Measurements from ENCODE around the gene CREB3L4. TPM values are rescaled to one million over a fixed set of nuclear protein-coding genes. Genes with fewer than 3 reads are reported as not detected.

Gene CREB3L4
- total and polyA plus RNA-seq, 2 of the 13 experiments (the other 11 are each of a cell fraction or from before 2014, with no cell fraction given), result 9.9 to 18.7 TPM

- peak; percentile 67 for TF ChIP-seq ARID5B (CRISPR knock-in tag; IDR thresholded peaks at IDR 0.05)
- no peak for TF ChIP-seq RARG (CRISPR knock-in tag; IDR thresholded peaks at IDR 0.05; ENCODE audit: low read depth)
- peak; percentile 89 for TF ChIP-seq ZBTB21 (CRISPR knock-in tag; IDR thresholded peaks at IDR 0.05)
- peak; percentile 61; the same call in 1 of the 2 replicates for TF ChIP-seq EED (CRISPR knock-in tag; IDR thresholded peaks at IDR 0.05)
- 0 out of 2 replicates have a peak, but pooled peaks have one; percentile 43 for TF ChIP-seq ZNF362 (CRISPR knock-in tag; IDR thresholded peaks at IDR 0.05; ENCODE audit: borderline replicate concordance)
- TF ChIP-seq HNRNPK (IDR thresholded peaks at IDR 0.05; ENCODE audit: low read depth, low read length, poor library complexity, severe bottlenecking), result no peak
- no peak for TF ChIP-seq ZNF780A (CRISPR knock-in tag; IDR thresholded peaks at IDR 0.05)
- TF ChIP-seq KDM2A (CRISPR knock-in tag; IDR thresholded peaks at IDR 0.05; ENCODE audit: borderline replicate concordance, low read depth), result peak; percentile 88
- TF ChIP-seq ETS1 (CRISPR knock-in tag; IDR thresholded peaks at IDR 0.05), result no peak
- no peak for TF ChIP-seq TOPORS (CRISPR knock-in tag; IDR thresholded peaks at IDR 0.05)
- TF ChIP-seq TSC22D2 (CRISPR knock-in tag; IDR thresholded peaks at IDR 0.05; ENCODE audit: borderline replicate concordance), result peak; percentile 98
- TF ChIP-seq SATB2 (CRISPR knock-in tag; IDR thresholded peaks at IDR 0.05), result peak; percentile 79; the same call in 1 of the 2 replicates
- no peak for TF ChIP-seq JDP2 (CRISPR knock-in tag; IDR thresholded peaks at IDR 0.05; ENCODE audit: borderline replicate concordance)
- TF ChIP-seq ZNF598 (CRISPR knock-in tag; IDR thresholded peaks at IDR 0.05; ENCODE audit: borderline replicate concordance), result no peak
- TF ChIP-seq RFX1 (IDR thresholded peaks at IDR 0.05), result no peak
- peak; percentile 74 for TF ChIP-seq ZBTB1 (CRISPR knock-in tag; IDR thresholded peaks at IDR 0.05; ENCODE audit: borderline replicate concordance)
- TF ChIP-seq ZFYVE20 (CRISPR knock-in tag; IDR thresholded peaks at IDR 0.05; ENCODE audit: borderline replicate concordance, low read depth), result no peak
- TF ChIP-seq NRL (CRISPR knock-in tag; IDR thresholded peaks at IDR 0.05; ENCODE audit: borderline replicate concordance), result peak; percentile 33; the same call in 1 of the 2 replicates
- TF ChIP-seq ZNF546 (CRISPR knock-in tag; conservative IDR thresholded peaks at IDR 0.05), result no peak; the same call in 1 of the 2 replicates
- TF ChIP-seq SIN3A (IDR thresholded peaks at IDR 0.05; ENCODE audit: borderline replicate concordance, low read depth, low read length), result peak; percentile 95; the same call in 1 of the 2 replicates
- no peak for TF ChIP-seq CENPX (CRISPR knock-in tag; IDR thresholded peaks at IDR 0.05)
Observed at GRCh38 chr1:153990468-153991150, 22.9 kb downstream of the CREB3L4 start, which contains the start of gene RPS27 (continued).

Measured in HepG2 (cell line).